C4-2B (cell line): ENCODE measurements around the gene CCN5.
"Not testable (repeated sequence)": the region's sequence is repeated elsewhere in the genome, so short reads cannot be mapped to it uniquely, and the experiment has no call there.

Source experiments
- CTCF ChIP-seq: fragments of 450-650 bp; conservative IDR thresholded peaks from 2 replicates; pipeline ENCODE4 v1.5.1; 2017; ENCODE audit warnings: mild to moderate bottlenecking
- ZFX ChIP-seq: fragments of 450-650 bp; IDR thresholded peaks from 2 replicates; pipeline ENCODE4 v1.6.1; 2017

DNA sequence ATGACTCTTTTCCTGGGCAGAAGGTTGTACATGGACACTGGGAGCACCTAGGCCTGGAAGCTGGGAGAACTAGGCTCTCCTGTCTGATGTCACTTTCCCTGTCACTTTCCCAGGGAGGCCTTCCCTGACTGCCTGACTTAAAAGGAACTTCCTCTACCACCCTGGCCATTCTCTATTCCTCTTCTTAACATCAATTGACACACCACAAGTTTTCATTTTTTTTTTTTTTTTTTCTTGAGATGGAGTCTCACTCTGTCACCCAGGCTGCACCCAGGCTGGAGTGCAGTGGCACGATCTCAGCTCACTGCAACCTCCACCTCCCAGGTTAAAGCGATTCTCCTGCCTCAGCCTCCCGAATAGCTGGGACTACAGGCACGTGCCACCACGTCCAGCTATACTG is 18.1 kb upstream of the CCN5 start:
- TF ChIP-seq CTCF, ZFX: not testable (repeated sequence)
